ENCODE measurements around the gene CTDSP2.

GRCh38 chr12:57868221-57868620 is 21.7 kb upstream of the CTDSP2 start:
- TF ChIP-seq POLR2A (IDR thresholded peaks at IDR 0.05; ENCODE audit: low read length) = no peak
- TF ChIP-seq GATA1 (IDR thresholded peaks at IDR 0.05; ENCODE audit: low read depth, low read length) = no peak
